Sigmoid colon (tissue), 4 donors: Measurements from ENCODE around the gene YIPF1.
"Not testable (repeated sequence)": the region's sequence is repeated elsewhere in the genome, so short reads cannot be mapped to it uniquely, and the experiment has no call there.

ENCODE experiments used
- EP300 ChIP-seq, 4 donors: sonication (generic); formaldehyde crosslinking; IDR thresholded peaks; one replicate each; pipeline ENCODE4 v1.6.1; 2017; ENCODE audit warnings: antibody characterized with exemption in 4 of 4
- TF ChIP-seq, protein P1 (sequence below), 4 experiments: fragments of 450-650 bp in 3 of 4; fragments of 200-600 bp in 1 of 4; IDR thresholded peaks; one replicate each; pipeline ENCODE4 v1.5.1; 2016 to 2019; ENCODE audit warnings: antibody characterized with exemption in 4 of 4, mild to moderate bottlenecking in 3 of 4, moderate library complexity in 2 of 4

DNA sequence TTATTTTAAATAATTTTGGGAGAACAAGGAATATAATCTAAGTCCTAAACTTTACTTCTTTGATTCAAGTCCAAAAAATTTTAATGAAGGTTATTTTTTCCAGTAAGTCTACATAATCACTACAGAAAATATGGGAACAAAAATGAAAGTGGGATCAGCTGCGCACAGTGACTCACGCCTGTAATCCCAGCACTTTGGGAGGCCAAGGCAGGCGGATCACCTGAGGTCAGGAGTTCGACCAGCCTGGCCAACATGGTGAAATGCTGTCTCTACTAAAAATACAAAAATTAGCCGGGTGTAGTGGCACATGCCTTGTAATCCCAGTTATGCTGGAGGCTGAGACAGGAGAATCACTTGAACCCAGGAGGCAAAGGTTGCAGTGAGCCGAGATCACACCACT, 6.0 kb downstream of the YIPF1 start:
- TF ChIP-seq, protein P1, sequence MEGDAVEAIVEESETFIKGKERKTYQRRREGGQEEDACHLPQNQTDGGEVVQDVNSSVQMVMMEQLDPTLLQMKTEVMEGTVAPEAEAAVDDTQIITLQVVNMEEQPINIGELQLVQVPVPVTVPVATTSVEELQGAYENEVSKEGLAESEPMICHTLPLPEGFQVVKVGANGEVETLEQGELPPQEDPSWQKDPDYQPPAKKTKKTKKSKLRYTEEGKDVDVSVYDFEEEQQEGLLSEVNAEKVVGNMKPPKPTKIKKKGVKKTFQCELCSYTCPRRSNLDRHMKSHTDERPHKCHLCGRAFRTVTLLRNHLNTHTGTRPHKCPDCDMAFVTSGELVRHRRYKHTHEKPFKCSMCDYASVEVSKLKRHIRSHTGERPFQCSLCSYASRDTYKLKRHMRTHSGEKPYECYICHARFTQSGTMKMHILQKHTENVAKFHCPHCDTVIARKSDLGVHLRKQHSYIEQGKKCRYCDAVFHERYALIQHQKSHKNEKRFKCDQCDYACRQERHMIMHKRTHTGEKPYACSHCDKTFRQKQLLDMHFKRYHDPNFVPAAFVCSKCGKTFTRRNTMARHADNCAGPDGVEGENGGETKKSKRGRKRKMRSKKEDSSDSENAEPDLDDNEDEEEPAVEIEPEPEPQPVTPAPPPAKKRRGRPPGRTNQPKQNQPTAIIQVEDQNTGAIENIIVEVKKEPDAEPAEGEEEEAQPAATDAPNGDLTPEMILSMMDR (IDR thresholded peaks at IDR 0.05) = not testable (repeated sequence)
- TF ChIP-seq EP300 (IDR thresholded peaks at IDR 0.05) = not testable (repeated sequence)
